Measurements from ENCODE around the gene RAVER2.

DNA sequence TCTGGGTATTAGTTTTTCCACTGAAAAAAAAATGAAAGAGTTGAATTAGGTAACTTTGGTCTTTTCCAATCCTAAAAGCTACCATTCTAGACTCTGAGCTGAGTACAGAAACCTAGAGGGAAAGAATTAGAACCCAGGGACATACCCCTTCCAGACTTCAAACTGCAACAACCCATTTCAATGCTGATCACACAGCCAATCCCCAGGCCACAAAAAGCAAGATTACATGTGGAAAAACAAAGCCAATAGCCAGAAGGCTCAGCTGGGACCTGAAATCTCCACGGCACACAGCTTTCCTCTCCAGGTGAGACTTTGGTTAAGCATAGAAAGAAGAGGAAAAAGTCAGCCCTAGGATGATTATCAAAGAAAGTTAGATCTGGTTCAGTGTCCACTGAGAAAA is 132.7 kb downstream of the RAVER2 start:
- TF ChIP-seq, protein P1, sequence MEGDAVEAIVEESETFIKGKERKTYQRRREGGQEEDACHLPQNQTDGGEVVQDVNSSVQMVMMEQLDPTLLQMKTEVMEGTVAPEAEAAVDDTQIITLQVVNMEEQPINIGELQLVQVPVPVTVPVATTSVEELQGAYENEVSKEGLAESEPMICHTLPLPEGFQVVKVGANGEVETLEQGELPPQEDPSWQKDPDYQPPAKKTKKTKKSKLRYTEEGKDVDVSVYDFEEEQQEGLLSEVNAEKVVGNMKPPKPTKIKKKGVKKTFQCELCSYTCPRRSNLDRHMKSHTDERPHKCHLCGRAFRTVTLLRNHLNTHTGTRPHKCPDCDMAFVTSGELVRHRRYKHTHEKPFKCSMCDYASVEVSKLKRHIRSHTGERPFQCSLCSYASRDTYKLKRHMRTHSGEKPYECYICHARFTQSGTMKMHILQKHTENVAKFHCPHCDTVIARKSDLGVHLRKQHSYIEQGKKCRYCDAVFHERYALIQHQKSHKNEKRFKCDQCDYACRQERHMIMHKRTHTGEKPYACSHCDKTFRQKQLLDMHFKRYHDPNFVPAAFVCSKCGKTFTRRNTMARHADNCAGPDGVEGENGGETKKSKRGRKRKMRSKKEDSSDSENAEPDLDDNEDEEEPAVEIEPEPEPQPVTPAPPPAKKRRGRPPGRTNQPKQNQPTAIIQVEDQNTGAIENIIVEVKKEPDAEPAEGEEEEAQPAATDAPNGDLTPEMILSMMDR (IDR thresholded peaks at IDR 0.05): no peak
- no peak for TF ChIP-seq POLR2A (IDR thresholded peaks at IDR 0.05)

Measured in testis (tissue), 2 donors.